ENCODE measurements around the gene SMIM20. TPM values are rescaled to one million over a fixed set of nuclear protein-coding genes. Genes with fewer than 3 reads are reported as not detected.

The SMIM20 gene
- total and polyA plus RNA-seq, 9 of the 15 experiments (the other 6 are each of a cell fraction or from before 2014, with no cell fraction given): 25.1 to 51.0 (median 38.9) TPM

DNA sequence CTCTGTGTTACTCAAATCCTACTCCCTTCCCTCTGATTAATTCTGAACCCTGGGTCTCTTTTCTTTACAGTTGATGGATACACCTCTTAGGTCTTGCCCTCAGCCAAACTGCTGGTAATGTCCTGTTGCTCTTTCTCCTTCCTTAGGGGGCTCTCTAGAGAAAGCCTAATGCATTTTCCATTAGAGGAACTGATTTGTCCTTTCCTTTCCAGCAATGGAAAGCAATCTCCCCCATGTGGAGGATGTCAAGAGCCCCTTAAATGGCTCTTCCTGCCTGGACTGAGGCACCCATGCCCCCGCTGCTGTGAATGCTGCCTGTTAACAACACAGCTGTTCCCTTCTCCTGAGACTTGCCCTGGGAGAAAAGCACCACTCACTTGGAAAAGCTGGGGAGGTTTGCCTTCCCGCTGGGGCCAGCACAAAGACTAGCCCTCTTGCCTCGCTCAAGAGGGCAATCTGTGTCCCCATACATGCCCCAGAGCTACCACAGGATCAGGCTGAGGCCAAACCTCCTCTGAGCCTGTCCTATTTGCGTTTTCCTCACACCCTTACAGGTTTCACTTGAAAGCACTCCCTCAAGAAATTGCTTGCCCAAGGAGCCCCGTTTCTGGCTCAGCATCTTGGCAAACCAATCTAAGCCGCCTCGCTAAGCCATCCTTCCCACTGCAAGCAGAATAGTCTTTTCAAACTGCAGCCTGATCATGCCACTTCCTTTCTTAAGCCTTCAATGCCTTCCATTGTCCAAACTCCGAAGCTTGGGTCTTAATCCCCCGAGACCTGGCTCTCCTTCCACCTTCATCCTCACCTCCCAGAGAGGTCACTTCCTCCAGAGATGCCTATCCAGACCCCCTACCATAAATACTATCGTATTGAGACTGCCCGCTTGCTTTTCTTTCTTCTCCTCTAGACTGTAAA is 23.2 kb upstream of the SMIM20 start:
- no TSS peak for BruUV-seq (replicated peaks)
- ChIA-PET POLR2A (no interaction called here), CTCF (ENCODE audit: low intra/inter-chr PET ratio) (no interaction called here)
- Histone ChIP-seq H3K4me3 (no peak overlapping the region), H2AFZ (ENCODE audit: low read depth, low read length) (no peak overlapping the region), H3K9me1 (ENCODE audit: control insufficient read depth, insufficient read depth, low read length) (no peaks in the 10 kb centered on the region), H3K9me3 (replicated peaks; ENCODE audit: control insufficient read depth, insufficient read depth, low read depth, low read length) (no peaks in the 10 kb centered on the region), H4K20me1 (replicated peaks; ENCODE audit: control insufficient read depth, insufficient read depth, low read length) (no peaks in the 10 kb centered on the region), H3K27me3 (ENCODE audit: control insufficient read depth in 2 of 2, insufficient read depth in 2 of 2, low read length in 2 of 2) (peaks cover 38 to 45% of the 10 kb centered on the region in 2 experiments), H3K36me3 (ENCODE audit: control insufficient read depth, insufficient read depth, low read length) (no peaks in the 10 kb centered on the region), H3K79me2 (ENCODE audit: control insufficient read depth, insufficient read depth, low read length) (no peaks in the 10 kb centered on the region), H3K27ac (ENCODE audit: extremely low read depth, low read depth, low read length) (no peak overlapping the region), H3K9ac (ENCODE audit: insufficient read depth in 1 of 2, low read depth in 2 of 2, low read length in 2 of 2) (no peak overlapping the region), H3K4me1 (replicated peaks in 1 of 2; ENCODE audit: control insufficient read depth in 2 of 2, insufficient read depth in 2 of 2, low read length in 2 of 2) (no peaks in the 10 kb centered on the region), H3K4me2 (ENCODE audit: insufficient read depth, low read length) (no peak overlapping the region)
- WGBS (ENCODE audit: insufficient coverage, low coverage, missing lambda C conversion rate): 2% methylated on average over 11 of the region's 11 CpGs
- ATAC-seq (peak; percentile 48), FAIRE-seq (peak; percentile 48), DNase-seq (ENCODE audit: extremely low read depth in 1 of 4, low spot score in 3 of 4) (no peak)
- intact Hi-C loops (cut with micrococcal nuclease) (no loop called here), in situ Hi-C loops (cut with MboI) (no loop called here)
- TF ChIP-seq, protein P1, sequence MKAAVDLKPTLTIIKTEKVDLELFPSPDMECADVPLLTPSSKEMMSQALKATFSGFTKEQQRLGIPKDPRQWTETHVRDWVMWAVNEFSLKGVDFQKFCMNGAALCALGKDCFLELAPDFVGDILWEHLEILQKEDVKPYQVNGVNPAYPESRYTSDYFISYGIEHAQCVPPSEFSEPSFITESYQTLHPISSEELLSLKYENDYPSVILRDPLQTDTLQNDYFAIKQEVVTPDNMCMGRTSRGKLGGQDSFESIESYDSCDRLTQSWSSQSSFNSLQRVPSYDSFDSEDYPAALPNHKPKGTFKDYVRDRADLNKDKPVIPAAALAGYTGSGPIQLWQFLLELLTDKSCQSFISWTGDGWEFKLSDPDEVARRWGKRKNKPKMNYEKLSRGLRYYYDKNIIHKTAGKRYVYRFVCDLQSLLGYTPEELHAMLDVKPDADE (conservative IDR thresholded peaks at IDR 0.05; ENCODE audit: control insufficient read depth, low read depth, low read length): no peak
- TF ChIP-seq, protein P2, sequence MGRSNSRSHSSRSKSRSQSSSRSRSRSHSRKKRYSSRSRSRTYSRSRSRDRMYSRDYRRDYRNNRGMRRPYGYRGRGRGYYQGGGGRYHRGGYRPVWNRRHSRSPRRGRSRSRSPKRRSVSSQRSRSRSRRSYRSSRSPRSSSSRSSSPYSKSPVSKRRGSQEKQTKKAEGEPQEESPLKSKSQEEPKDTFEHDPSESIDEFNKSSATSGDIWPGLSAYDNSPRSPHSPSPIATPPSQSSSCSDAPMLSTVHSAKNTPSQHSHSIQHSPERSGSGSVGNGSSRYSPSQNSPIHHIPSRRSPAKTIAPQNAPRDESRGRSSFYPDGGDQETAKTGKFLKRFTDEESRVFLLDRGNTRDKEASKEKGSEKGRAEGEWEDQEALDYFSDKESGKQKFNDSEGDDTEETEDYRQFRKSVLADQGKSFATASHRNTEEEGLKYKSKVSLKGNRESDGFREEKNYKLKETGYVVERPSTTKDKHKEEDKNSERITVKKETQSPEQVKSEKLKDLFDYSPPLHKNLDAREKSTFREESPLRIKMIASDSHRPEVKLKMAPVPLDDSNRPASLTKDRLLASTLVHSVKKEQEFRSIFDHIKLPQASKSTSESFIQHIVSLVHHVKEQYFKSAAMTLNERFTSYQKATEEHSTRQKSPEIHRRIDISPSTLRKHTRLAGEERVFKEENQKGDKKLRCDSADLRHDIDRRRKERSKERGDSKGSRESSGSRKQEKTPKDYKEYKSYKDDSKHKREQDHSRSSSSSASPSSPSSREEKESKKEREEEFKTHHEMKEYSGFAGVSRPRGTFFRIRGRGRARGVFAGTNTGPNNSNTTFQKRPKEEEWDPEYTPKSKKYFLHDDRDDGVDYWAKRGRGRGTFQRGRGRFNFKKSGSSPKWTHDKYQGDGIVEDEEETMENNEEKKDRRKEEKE (IDR thresholded peaks at IDR 0.05; ENCODE audit: borderline replicate concordance in 1 of 2, control insufficient read depth in 1 of 2, low read depth in 2 of 2, low read length in 1 of 2): no peak
- TF ChIP-seq, protein P3, sequence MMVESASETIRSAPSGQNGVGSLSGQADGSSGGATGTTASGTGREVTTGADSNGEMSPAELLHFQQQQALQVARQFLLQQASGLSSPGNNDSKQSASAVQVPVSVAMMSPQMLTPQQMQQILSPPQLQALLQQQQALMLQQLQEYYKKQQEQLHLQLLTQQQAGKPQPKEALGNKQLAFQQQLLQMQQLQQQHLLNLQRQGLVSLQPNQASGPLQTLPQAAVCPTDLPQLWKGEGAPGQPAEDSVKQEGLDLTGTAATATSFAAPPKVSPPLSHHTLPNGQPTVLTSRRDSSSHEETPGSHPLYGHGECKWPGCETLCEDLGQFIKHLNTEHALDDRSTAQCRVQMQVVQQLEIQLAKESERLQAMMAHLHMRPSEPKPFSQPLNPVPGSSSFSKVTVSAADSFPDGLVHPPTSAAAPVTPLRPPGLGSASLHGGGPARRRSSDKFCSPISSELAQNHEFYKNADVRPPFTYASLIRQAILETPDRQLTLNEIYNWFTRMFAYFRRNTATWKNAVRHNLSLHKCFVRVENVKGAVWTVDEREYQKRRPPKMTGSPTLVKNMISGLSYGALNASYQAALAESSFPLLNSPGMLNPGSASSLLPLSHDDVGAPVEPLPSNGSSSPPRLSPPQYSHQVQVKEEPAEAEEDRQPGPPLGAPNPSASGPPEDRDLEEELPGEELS (CRISPR knock-in tag; IDR thresholded peaks at IDR 0.05; ENCODE audit: borderline replicate concordance): no peak
- TF ChIP-seq ZNF444 (CRISPR knock-in tag; IDR thresholded peaks at IDR 0.05): no peak
- TF ChIP-seq PTRF (tag; IDR thresholded peaks at IDR 0.05): no peak
- TF ChIP-seq ZNF57 (CRISPR knock-in tag; IDR thresholded peaks at IDR 0.05): no peak
- TF ChIP-seq, protein P4, sequence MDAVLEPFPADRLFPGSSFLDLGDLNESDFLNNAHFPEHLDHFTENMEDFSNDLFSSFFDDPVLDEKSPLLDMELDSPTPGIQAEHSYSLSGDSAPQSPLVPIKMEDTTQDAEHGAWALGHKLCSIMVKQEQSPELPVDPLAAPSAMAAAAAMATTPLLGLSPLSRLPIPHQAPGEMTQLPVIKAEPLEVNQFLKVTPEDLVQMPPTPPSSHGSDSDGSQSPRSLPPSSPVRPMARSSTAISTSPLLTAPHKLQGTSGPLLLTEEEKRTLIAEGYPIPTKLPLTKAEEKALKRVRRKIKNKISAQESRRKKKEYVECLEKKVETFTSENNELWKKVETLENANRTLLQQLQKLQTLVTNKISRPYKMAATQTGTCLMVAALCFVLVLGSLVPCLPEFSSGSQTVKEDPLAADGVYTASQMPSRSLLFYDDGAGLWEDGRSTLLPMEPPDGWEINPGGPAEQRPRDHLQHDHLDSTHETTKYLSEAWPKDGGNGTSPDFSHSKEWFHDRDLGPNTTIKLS (IDR thresholded peaks at IDR 0.05; ENCODE audit: borderline replicate concordance, low read depth): no peak
- no peak for TF ChIP-seq ZKSCAN8 (CRISPR knock-in tag; IDR thresholded peaks at IDR 0.05)
- TF ChIP-seq, protein P5, sequence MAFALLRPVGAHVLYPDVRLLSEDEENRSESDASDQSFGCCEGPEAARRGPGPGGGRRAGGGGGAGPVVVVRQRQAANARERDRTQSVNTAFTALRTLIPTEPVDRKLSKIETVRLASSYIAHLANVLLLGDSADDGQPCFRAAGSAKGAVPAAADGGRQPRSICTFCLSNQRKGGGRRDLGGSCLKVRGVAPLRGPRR (CRISPR knock-in tag; IDR thresholded peaks at IDR 0.05): no peak
- TF ChIP-seq ESRRB (CRISPR knock-in tag; IDR thresholded peaks at IDR 0.05; ENCODE audit: borderline replicate concordance): no peak
- TF ChIP-seq, protein P6, sequence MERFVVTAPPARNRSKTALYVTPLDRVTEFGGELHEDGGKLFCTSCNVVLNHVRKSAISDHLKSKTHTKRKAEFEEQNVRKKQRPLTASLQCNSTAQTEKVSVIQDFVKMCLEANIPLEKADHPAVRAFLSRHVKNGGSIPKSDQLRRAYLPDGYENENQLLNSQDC (CRISPR knock-in tag; IDR thresholded peaks at IDR 0.05): no peak
